Renal cortical epithelial cell (primary cell): ENCODE results near the gene AGFG2. TPM values are rescaled to one million over a fixed set of nuclear protein-coding genes. Genes with fewer than 3 reads are reported as not detected.

ENCODE experiments used
- DNase-seq: peaks from one replicate; pipeline ENCODE4 v3.0.0-alpha.2; 2011; ENCODE audit warnings: low read depth
- total RNA-seq: library from RNA; depleted of rRNA; stranded (reverse); fragments of >200 nt; gene quantifications from 2 replicates; pipeline ENCODE4 v1.2.3, GENCODE V29; 2014

AGFG2 gene
- total RNA-seq, 1 donor from 2014 or later: 8.2 TPM

DNA sequence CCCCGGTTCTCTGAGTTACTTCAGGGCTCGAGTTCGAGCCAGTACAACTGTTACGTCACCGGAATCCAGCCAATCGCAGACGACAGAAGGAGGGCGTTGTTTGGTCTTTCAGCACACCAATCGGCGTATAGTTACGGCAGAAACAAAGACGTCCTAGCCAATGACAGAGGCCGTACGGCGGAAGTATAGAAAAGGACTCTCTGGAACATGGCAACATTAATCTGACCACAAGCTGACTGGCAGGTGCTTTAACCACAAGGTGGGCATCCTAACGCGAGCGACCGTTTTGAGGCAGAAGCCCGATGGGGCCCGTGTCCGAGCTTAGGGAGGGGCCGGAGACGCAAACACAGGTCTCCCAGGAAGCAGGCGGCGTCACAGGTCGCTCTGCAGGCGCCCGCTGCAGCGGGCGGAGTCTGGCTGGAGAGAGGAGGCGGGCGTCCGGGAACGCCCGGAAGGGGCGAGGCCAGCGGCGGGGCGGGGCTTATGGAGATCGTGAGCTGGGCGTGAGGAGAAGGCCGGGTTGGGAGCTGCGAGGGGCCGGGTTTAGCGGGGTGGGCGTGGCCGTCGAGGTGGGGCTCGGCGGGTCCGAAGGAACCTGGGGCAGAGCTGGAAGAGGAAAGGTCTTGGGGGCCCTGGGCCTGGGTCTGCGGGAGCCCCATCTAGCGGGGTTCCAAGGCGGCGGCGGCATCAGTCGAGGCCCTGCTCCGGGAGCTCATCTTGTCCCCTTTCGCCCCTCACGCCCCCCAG, 73.2 kb downstream of the AGFG2 start, which contains the start of gene MOSPD3:
TSS of gene MOSPD3 (plus strand) at position 558 of the 747 bp plus-strand sequence. CDS start 252 bp downstream, outside the sequence.
- DNase-seq: peak; percentile 99

GRCh38 chr7:100612730-100613390, 73.9 kb downstream of the AGFG2 start:
- DNase-seq: no peak

- no peak for DNase-seq
Measured at GRCh38 chr7:100613412-100614175, 74.6 kb downstream of the AGFG2 start.

- no peak for DNase-seq
Measured at GRCh38 chr7:100614308-100614861, 75.4 kb downstream of the AGFG2 start.

Other genes starting within 250 kb of the AGFG2 start
- 0.05 TPM in 1 of 2 replicates, not detected in the other for gene SPDYE3, start 231.5 kb upstream of the AGFG2 start, total RNA-seq
- 7.1 and 17.6 TPM in 2 replicates for gene PILRB, start 181.1 kb upstream of the AGFG2 start, total RNA-seq
- 0.35 and 2.0 TPM in 2 replicates for gene PILRA, start 165.7 kb upstream of the AGFG2 start, total RNA-seq
- gene ZCWPW1, start 110.5 kb upstream of the AGFG2 start, total RNA-seq: 0.17 and 2.8 TPM in 2 replicates
- gene MEPCE, start 109.4 kb upstream of the AGFG2 start, total RNA-seq: 18.2 and 28.2 TPM in 2 replicates
- gene PPP1R35, start 102.7 kb upstream of the AGFG2 start, total RNA-seq: 13.1 and 29.7 TPM in 2 replicates
- gene SPACDR, start 74.9 kb upstream of the AGFG2 start, total RNA-seq: not detected in 2 replicates
- 14.6 and 25.2 TPM in 2 replicates for gene TSC22D4, start 60.0 kb upstream of the AGFG2 start, total RNA-seq
- gene NYAP1, start 55.3 kb upstream of the AGFG2 start, total RNA-seq: 0.20 TPM in 1 of 2 replicates, not detected in the other
- gene SAP25, start 34.7 kb downstream of the AGFG2 start, total RNA-seq: not detected in 2 replicates
- gene LRCH4, start 46.9 kb downstream of the AGFG2 start, total RNA-seq: 5.0 and 10.6 TPM in 2 replicates
- gene FBXO24, start 47.1 kb downstream of the AGFG2 start, total RNA-seq: 0.35 TPM in 1 of 2 replicates, not detected in the other
- gene PCOLCE, start 63.2 kb downstream of the AGFG2 start, total RNA-seq: 1.9 and 2.3 TPM in 2 replicates
- 10.2 and 12.9 TPM in 2 replicates for gene MOSPD3, start 73.3 kb downstream of the AGFG2 start, total RNA-seq
- gene TFR2, start 102.3 kb downstream of the AGFG2 start, total RNA-seq: 0.35 and 1.0 TPM in 2 replicates
- gene ACTL6B, start 117.2 kb downstream of the AGFG2 start, total RNA-seq: not detected in 2 replicates
- 120 and 162 TPM in 2 replicates for gene GNB2, start 134.5 kb downstream of the AGFG2 start, total RNA-seq
- gene GIGYF1, start 155.0 kb downstream of the AGFG2 start, total RNA-seq: 7.3 and 26.1 TPM in 2 replicates
- 21.1 and 63.4 TPM in 2 replicates for gene POP7, start 166.9 kb downstream of the AGFG2 start, total RNA-seq
- not detected in 2 replicates for gene EPO, start 181.3 kb downstream of the AGFG2 start, total RNA-seq
- not detected in 2 replicates for gene ZAN, start 194.4 kb downstream of the AGFG2 start, total RNA-seq